Measurements from ENCODE around the gene OPCML. TPM values are rescaled to one million over a fixed set of nuclear protein-coding genes. Genes with fewer than 3 reads are reported as not detected.

The OPCML gene
- total RNA-seq, 1 experiment from 2014 or later: not detected

- intact Hi-C loops (cut with micrococcal nuclease; ENCODE audit: unreplicated experiment) (no loop called here), in situ Hi-C loops (cut with HindIII; ENCODE audit: low pct_unique_long_range_greater_than_20kb, low sequenced_read_pairs) (no loop called here)
- POLR2A ChIA-PET: no interaction called here
- no peaks in the 10 kb centered on the region for H3K9me3 ChIP-seq (ENCODE audit: control insufficient read depth, insufficient read depth, low read depth, low read length)
- no peaks in the 10 kb centered on the region for H3K4me1 ChIP-seq (ENCODE audit: control insufficient read depth, insufficient read depth, low read length)
- CTCF ChIA-PET: no interaction called here
- H3K4me3 ChIP-seq (ENCODE audit: low read depth in 2 of 2, low read length in 2 of 2): no peak overlapping the region
- no peaks in the 10 kb centered on the region for H3K27me3 ChIP-seq (ENCODE audit: control insufficient read depth, insufficient read depth, low read length)
- BruUV-seq (replicated peaks): no TSS peak
- TF ChIP-seq REST (IDR thresholded peaks at IDR 0.05; ENCODE audit: insufficient read depth in 1 of 2, low read depth in 2 of 2, low read length in 1 of 2): no peak
- no peak for TF ChIP-seq TCF7L2 (IDR thresholded peaks at IDR 0.05; ENCODE audit: low read depth, low read length)
- TF ChIP-seq POLR2AphosphoS5 (IDR thresholded peaks at IDR 0.05; ENCODE audit: low read depth, low read length): no peak
- TF ChIP-seq SIN3A (IDR thresholded peaks at IDR 0.05; ENCODE audit: borderline replicate concordance, insufficient read depth, low read depth, low read length): no peak
- TF ChIP-seq CTCF (IDR thresholded peaks at IDR 0.05): no peak
- ATAC-seq: no peak
- no peak for DNase-seq (ENCODE audit: low read depth, low spot score)
- H3K36me3 ChIP-seq (ENCODE audit: control insufficient read depth, insufficient read depth, low read length): no peaks in the 10 kb centered on the region
- no peak overlapping the region for H3K27ac ChIP-seq (ENCODE audit: low read length)
Measured at GRCh38 chr11:132623511-132623910, 908.8 kb downstream of the OPCML start.

- intact Hi-C loops (cut with micrococcal nuclease; ENCODE audit: unreplicated experiment) (no loop called here), in situ Hi-C loops (cut with HindIII; ENCODE audit: low pct_unique_long_range_greater_than_20kb, low sequenced_read_pairs) (no loop called here)
- H3K36me3 ChIP-seq (ENCODE audit: control insufficient read depth, insufficient read depth, low read length): no peaks in the 10 kb centered on the region
- no peak overlapping the region for H3K27ac ChIP-seq (ENCODE audit: low read length)
- no TSS peak for BruUV-seq (replicated peaks)
- no peaks in the 10 kb centered on the region for H3K27me3 ChIP-seq (ENCODE audit: control insufficient read depth, insufficient read depth, low read length)
- POLR2A ChIA-PET: no interaction called here
- H3K4me1 ChIP-seq (ENCODE audit: control insufficient read depth, insufficient read depth, low read length): no peaks in the 10 kb centered on the region
- CTCF ChIA-PET: no interaction called here
- no peaks in the 10 kb centered on the region for H3K9me3 ChIP-seq (ENCODE audit: control insufficient read depth, insufficient read depth, low read depth, low read length)
- ATAC-seq (no peak), DNase-seq (ENCODE audit: low read depth, low spot score) (no peak)
- H3K4me3 ChIP-seq (ENCODE audit: low read depth in 2 of 2, low read length in 2 of 2): no peak overlapping the region
- no peak for TF ChIP-seq SIN3A (IDR thresholded peaks at IDR 0.05; ENCODE audit: borderline replicate concordance, insufficient read depth, low read depth, low read length)
- no peak for TF ChIP-seq CTCF (IDR thresholded peaks at IDR 0.05)
- no peak for TF ChIP-seq TCF7L2 (IDR thresholded peaks at IDR 0.05; ENCODE audit: low read depth, low read length)
- TF ChIP-seq POLR2AphosphoS5 (IDR thresholded peaks at IDR 0.05; ENCODE audit: low read depth, low read length): no peak
- no peak for TF ChIP-seq REST (IDR thresholded peaks at IDR 0.05; ENCODE audit: insufficient read depth in 1 of 2, low read depth in 2 of 2, low read length in 1 of 2)
Measured at GRCh38 chr11:132621976-132622580, 910.2 kb downstream of the OPCML start.
